B cell (primary cell): ENCODE results near the gene DLG2. TPM values are rescaled to one million over a fixed set of nuclear protein-coding genes. Genes with fewer than 3 reads are reported as not detected.

Source experiments
- ATAC-seq: fragments of 200-7000 bp; cut with Tn5 transposase; one replicate; pipeline ENCODE4 v1.10.0; 2021; ENCODE audit warnings: low read depth, mild to moderate bottlenecking, moderate number of reproducible peaks, moderate library complexity
- CTCF ChIA-PET: fragments of 350-600 bp; sonication (Branson Sonifier 250); formaldehyde crosslinking; loops from one replicate; lab custom pipeline; 2021; ENCODE audit warnings: antibody characterized with exemption, inconsistent platforms; lab: Charles Lee
- POLR2A ChIA-PET: fragments of 350-600 bp; sonication (Branson Sonifier 250); formaldehyde crosslinking; loops from one replicate; lab custom pipeline; 2021; ENCODE audit warnings: antibody characterized with exemption; lab: Charles Lee
- DNase-seq: peaks from one replicate; pipeline ENCODE4 v3.0.0; 2013
- H2AFZ ChIP-seq: 2 replicates; pipeline ENCODE4 v1.6.1; 2012; ENCODE audit warnings: mild to moderate bottlenecking, low read depth, low read length; ENCODE audit not compliant: insufficient read depth, poor library complexity, severe bottlenecking
- H3K27ac ChIP-seq, 2 donors: 1 replicate in 1 of 2; 2 replicates in 1 of 2; pipeline ENCODE4 v1.5.1; 2012 to 2013; ENCODE audit warnings: low read length in 2 of 2, mild to moderate bottlenecking in 2 of 2, moderate library complexity in 1 of 2
- H3K27me3 ChIP-seq, 4 experiments: fragments of 200-600 bp in 1 of 4; sonication (generic) in 1 of 4; replicated peaks in 1 of 4; 1 replicate in 2 of 4; 2 replicates in 2 of 4; pipeline versions ENCODE4 v1.6.1 to v1.7.0; 2013 to 2016; ENCODE audit warnings: low read length in 3 of 4, mild to moderate bottlenecking in 2 of 4, mixed read lengths in 1 of 4, moderate library complexity in 1 of 4; ENCODE audit not compliant: insufficient read depth in 4 of 4, control insufficient read depth in 3 of 4; ENCODE audit errors: control extremely low read depth in 1 of 4
- H3K36me3 ChIP-seq, 2 experiments: replicated peaks in 1 of 2; 1 replicate in 1 of 2; 2 replicates in 1 of 2; pipeline versions ENCODE4 v1.6.1 to v1.7.1; 2013; ENCODE audit warnings: low read length in 1 of 2; ENCODE audit not compliant: insufficient read depth in 2 of 2, control insufficient read depth in 1 of 2; ENCODE audit errors: control extremely low read depth in 1 of 2, extremely low read depth in 1 of 2
- H3K4me1 ChIP-seq, 2 donors: fragments of 200-600 bp in 1 of 2; sonication (generic) in 1 of 2; 1 replicate in 1 of 2; 2 replicates in 1 of 2; pipeline versions ENCODE4 v1.5.1 to v1.6.1; 2013 to 2017; ENCODE audit warnings: low read length in 2 of 2; ENCODE audit not compliant: control insufficient read depth in 2 of 2, insufficient read depth in 2 of 2
- H3K4me2 ChIP-seq: replicated peaks from 2 replicates; pipeline ENCODE3; 2012; ENCODE audit warnings: mild to moderate bottlenecking, low read depth, low read length; ENCODE audit not compliant: poor library complexity, severe bottlenecking
- H3K4me3 ChIP-seq, 5 experiments: fragments of 200-600 bp in 1 of 5; sonication (generic) in 1 of 5; 1 replicate in 3 of 5; 2 replicates in 2 of 5; pipeline versions ENCODE4 v1.5.1 to v1.7.0; 2011 to 2016; ENCODE audit warnings: low read length in 4 of 5, mild to moderate bottlenecking in 4 of 5, low read depth in 2 of 5, control low read depth in 1 of 5, moderate library complexity in 1 of 5; ENCODE audit not compliant: insufficient read depth in 1 of 5; ENCODE audit errors: control extremely low read depth in 1 of 5, extremely low read depth in 1 of 5
- H3K79me2 ChIP-seq: fragments of 200-600 bp; sonication (generic); one replicate; pipeline ENCODE4 v1.6.0; 2016; ENCODE audit warnings: low read length; ENCODE audit not compliant: control insufficient read depth, insufficient read depth
- H3K9ac ChIP-seq: fragments of 200-600 bp; sonication (generic); 2 replicates; pipeline ENCODE4 v1.6.1; 2017; ENCODE audit warnings: mild to moderate bottlenecking, low read length, moderate library complexity
- H3K9me3 ChIP-seq, 3 donors: one replicate each; pipeline versions ENCODE4 v1.6.1 to v1.7.1; 2013; ENCODE audit warnings: low read length in 2 of 3; ENCODE audit not compliant: control insufficient read depth in 2 of 3, insufficient read depth in 1 of 3; ENCODE audit errors: control extremely low read depth in 1 of 3
- H4K20me1 ChIP-seq: 2 replicates; pipeline ENCODE4 v1.6.0; 2012; ENCODE audit warnings: mild to moderate bottlenecking, low read length; ENCODE audit not compliant: insufficient read depth, control insufficient read depth, poor library complexity, severe bottlenecking
- H3K27ac Mint-ChIP-seq: one replicate; pipeline ENCODE4 v1.8.0; 2021; ENCODE audit warnings: mixed read lengths
- H3K27me3 Mint-ChIP-seq: one replicate; pipeline ENCODE4 v1.8.0; 2021; ENCODE audit warnings: mixed read lengths
- H3K4me1 Mint-ChIP-seq: one replicate; pipeline ENCODE4 v1.8.0; 2021; ENCODE audit warnings: mixed read lengths
- H3K4me3 Mint-ChIP-seq: one replicate; pipeline ENCODE4 v1.8.0; 2021; ENCODE audit warnings: mixed read lengths
- H3K9me3 Mint-ChIP-seq: one replicate; pipeline ENCODE4 v1.8.0; 2022; ENCODE audit warnings: mixed read lengths; ENCODE audit not compliant: insufficient read depth
- EZH2 ChIP-seq: IDR thresholded peaks from 2 replicates; pipeline ENCODE4 v1.6.1; 2012; ENCODE audit warnings: borderline replicate concordance, low read depth, mild to moderate bottlenecking, moderate library complexity, low read length; ENCODE audit not compliant: insufficient read depth, poor library complexity, severe bottlenecking
- WGBS: methylation state at CpG from one replicate; pipeline ENCODE4 v1.1.5; 2013; ENCODE audit warnings: missing lambda C conversion rate; ENCODE audit not compliant: insufficient coverage; 5-methylcytosine and 5-hydroxymethylcytosine counted together
- intact Hi-C: fragments of 100-400 bp; cut with micrococcal nuclease; formaldehyde crosslinking; loops from one replicate; pipeline ENCODE4 v1.10.0; 2022
- polyA plus RNA-seq: library from polyadenylated mRNA; depleted of rRNA; stranded (reverse); fragments of >200 nt; gene quantifications from 2 replicates; pipeline ENCODE4 v1.2.3, GENCODE V29; 2012
- total RNA-seq, 2 donors: library from RNA; stranded (reverse); fragments of 120-200 nt in 1 of 2; gene quantifications; 1 replicate in 1 of 2; 2 replicates in 1 of 2; pipeline versions ENCODE4 v1.2.3 to v1.2.4, GENCODE V29; 2013 to 2022
- TF ChIP-seq, protein P1 (sequence below): fragments of 200-600 bp; IDR thresholded peaks from one replicate; pipeline ENCODE4 v1.8.0; 2022; ENCODE audit warnings: antibody characterized with exemption, mild to moderate bottlenecking

DLG2 gene
- total and polyA plus RNA-seq, 2 donors (not counting 1 experiment from before 2014, with no cell fraction given) = 0.54 to 5.4 TPM

DNA sequence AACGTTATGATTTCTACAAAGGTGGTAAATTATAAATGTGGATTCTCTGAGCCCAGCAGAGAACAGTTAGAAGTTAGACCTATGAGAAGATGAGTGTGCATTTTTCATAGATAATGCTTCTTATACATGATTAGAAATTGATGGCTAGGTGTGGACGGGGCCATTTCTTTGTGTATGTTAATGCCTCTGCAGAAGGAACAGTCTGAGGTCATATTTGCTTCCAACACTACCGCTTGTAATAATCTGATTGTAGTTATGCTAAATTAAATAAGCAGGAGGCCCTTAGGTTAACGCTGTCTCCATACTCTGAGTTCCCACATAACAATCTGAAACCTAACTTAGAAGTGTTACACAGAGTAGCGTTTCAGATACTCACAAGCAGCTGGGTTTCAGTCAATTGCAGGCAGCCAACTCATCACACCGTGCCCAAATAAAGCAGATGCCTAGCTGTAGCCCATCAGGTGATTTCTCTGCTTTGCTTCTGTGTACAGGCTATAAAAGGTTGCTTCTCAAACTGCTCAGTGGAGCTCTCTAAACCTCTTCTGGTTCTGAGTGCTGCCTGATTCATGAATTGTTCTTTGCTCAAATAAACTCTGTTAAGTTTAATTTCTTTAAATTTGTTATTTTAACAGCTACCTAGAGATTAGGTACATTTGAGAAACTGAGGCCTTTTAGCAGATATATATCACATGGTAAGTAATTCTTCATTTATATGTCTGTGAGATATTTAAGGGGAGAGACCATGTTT lies 1702.2 kb downstream of the DLG2 start:
- no peak overlapping the region for H3K9ac ChIP-seq
- Mint-ChIP-seq H3K27ac (no peak overlapping the region), H3K4me3 (no peak overlapping the region), H3K4me1 (no peaks in the 10 kb centered on the region), H3K27me3 (no peaks in the 10 kb centered on the region), H3K9me3 (no peaks in the 10 kb centered on the region)
- no peaks in the 10 kb centered on the region for H4K20me1 ChIP-seq
- WGBS = 89% methylated on average over 3 of the region's 6 CpGs
- H2AFZ ChIP-seq = no peak overlapping the region
- TF ChIP-seq EZH2 = no peak
- TF ChIP-seq, protein P1, sequence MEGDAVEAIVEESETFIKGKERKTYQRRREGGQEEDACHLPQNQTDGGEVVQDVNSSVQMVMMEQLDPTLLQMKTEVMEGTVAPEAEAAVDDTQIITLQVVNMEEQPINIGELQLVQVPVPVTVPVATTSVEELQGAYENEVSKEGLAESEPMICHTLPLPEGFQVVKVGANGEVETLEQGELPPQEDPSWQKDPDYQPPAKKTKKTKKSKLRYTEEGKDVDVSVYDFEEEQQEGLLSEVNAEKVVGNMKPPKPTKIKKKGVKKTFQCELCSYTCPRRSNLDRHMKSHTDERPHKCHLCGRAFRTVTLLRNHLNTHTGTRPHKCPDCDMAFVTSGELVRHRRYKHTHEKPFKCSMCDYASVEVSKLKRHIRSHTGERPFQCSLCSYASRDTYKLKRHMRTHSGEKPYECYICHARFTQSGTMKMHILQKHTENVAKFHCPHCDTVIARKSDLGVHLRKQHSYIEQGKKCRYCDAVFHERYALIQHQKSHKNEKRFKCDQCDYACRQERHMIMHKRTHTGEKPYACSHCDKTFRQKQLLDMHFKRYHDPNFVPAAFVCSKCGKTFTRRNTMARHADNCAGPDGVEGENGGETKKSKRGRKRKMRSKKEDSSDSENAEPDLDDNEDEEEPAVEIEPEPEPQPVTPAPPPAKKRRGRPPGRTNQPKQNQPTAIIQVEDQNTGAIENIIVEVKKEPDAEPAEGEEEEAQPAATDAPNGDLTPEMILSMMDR = no peak
- H3K36me3 ChIP-seq = no peaks in the 10 kb centered on the region
- CTCF ChIA-PET = no interaction called here
- H3K9me3 ChIP-seq = no peaks in the 10 kb centered on the region
- H3K4me3 ChIP-seq = no peak overlapping the region
- no peaks in the 10 kb centered on the region for H3K27me3 ChIP-seq
- H3K4me2 ChIP-seq = no peak overlapping the region
- H3K79me2 ChIP-seq = no peaks in the 10 kb centered on the region
- H3K27ac ChIP-seq = no peak overlapping the region
- no peak for DNase-seq
- no peak for ATAC-seq
- intact Hi-C loops = no loop called here
- no peaks in the 10 kb centered on the region for H3K4me1 ChIP-seq
- POLR2A ChIA-PET = no interaction called here

DNA sequence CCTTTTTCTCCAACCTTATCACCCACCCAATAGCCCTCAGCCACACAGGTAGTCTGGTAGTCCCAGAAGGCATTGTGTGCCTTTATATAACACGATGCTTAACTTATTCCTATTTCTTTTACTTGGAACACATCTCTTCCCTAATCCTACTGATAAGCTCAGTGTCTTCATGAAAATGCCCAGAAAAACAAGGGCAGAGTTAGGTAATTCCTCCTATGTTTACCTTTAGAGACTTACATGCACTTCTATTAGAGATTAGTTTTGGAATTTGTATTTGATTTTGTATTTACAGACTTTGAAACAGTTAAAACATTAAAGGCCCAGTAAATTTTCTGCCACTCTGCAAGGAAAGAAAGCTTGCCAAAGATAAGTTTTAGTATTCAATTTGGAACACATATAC lies 1703.2 kb downstream of the DLG2 start:
- ChIA-PET POLR2A (no interaction called here), CTCF (no interaction called here)
- Histone ChIP-seq H3K36me3 (no peaks in the 10 kb centered on the region), H3K4me1 (no peaks in the 10 kb centered on the region), H3K27me3 (no peaks in the 10 kb centered on the region), H4K20me1 (no peaks in the 10 kb centered on the region), H3K27ac (no peak overlapping the region), H3K4me3 (no peak overlapping the region), H2AFZ (no peak overlapping the region), H3K9me3 (no peaks in the 10 kb centered on the region), H3K9ac (no peak overlapping the region), H3K4me2 (no peak overlapping the region), H3K79me2 (no peaks in the 10 kb centered on the region)
- no peaks in the 10 kb centered on the region for H3K4me1 Mint-ChIP-seq
- ATAC-seq = no peak
- H3K9me3 Mint-ChIP-seq = no peaks in the 10 kb centered on the region
- DNase-seq = no peak
- WGBS = 80% methylated on average over 1 of the region's 1 CpG
- intact Hi-C loops = no loop called here
- H3K27me3 Mint-ChIP-seq = peaks cover 1% of the 10 kb centered on the region
- H3K27ac Mint-ChIP-seq = no peak overlapping the region
- no peak overlapping the region for H3K4me3 Mint-ChIP-seq
- TF ChIP-seq EZH2 = no peak
- TF ChIP-seq, protein P1 = no peak
